Measurements from ENCODE around the gene IL36RN. TPM values are rescaled to one million over a fixed set of nuclear protein-coding genes. Genes with fewer than 3 reads are reported as not detected.

IL36RN gene
- polyA plus RNA-seq, 2 of the 4 experiments (the other 2 are of a cell fraction) = not detected

GRCh38 chr2:113018509-113018908, 40.5 kb upstream of the IL36RN start:
- ChIA-PET CTCF (no interaction called here), POLR2A (no interaction called here)
- FAIRE-seq = no peak
- no peak for DNase-seq (ENCODE audit: low read depth in 1 of 2, low spot score in 1 of 2)
- H3K4me3 ChIP-seq = no peak overlapping the region
- no peak overlapping the region for H3K4me2 ChIP-seq
- TF ChIP-seq HEYL (CRISPR knock-in tag; IDR thresholded peaks at IDR 0.05) (no peak), E2F6 (IDR thresholded peaks at IDR 0.05; ENCODE audit: borderline replicate concordance, low read depth) (no peak), EHF (CRISPR knock-in tag; IDR thresholded peaks at IDR 0.05) (no peak), ZNF302 (CRISPR knock-in tag; IDR thresholded peaks at IDR 0.05) (no peak), NR3C1 (IDR thresholded peaks at IDR 0.05) (no peak), MAFK (IDR thresholded peaks at IDR 0.05; ENCODE audit: partially characterized antibody) (no peak), CHD4 (IDR thresholded peaks at IDR 0.05; ENCODE audit: borderline replicate concordance) (no peak), BCL3 (IDR thresholded peaks at IDR 0.05) (no peak), ESRRA (IDR thresholded peaks at IDR 0.05; ENCODE audit: borderline replicate concordance, low read length) (no peak), TP53 (CRISPR knock-in tag; IDR thresholded peaks at IDR 0.05) (no peak), HMGXB4 (CRISPR knock-in tag; IDR thresholded peaks at IDR 0.05; ENCODE audit: borderline replicate concordance) (no peak), MAX (IDR thresholded peaks at IDR 0.05) (no peak), CBX8 (IDR thresholded peaks at IDR 0.05) (no peak), RAD21 (conservative IDR thresholded peaks at IDR 0.05 in 1 of 2, IDR thresholded peaks at IDR 0.05 in 1 of 2) (no peak), HOXB5 (CRISPR knock-in tag; IDR thresholded peaks at IDR 0.05) (no peak), RFX5 (IDR thresholded peaks at IDR 0.05) (no peak), REST (IDR thresholded peaks at IDR 0.05) (no peak), PBX3 (IDR thresholded peaks at IDR 0.05) (no peak), SREBF2 (IDR thresholded peaks at IDR 0.05) (no peak)
- H3K4me1 ChIP-seq = no peaks in the 10 kb centered on the region; the same call in 2 of the 3 replicates
- H3K9me3 ChIP-seq = no peaks in the 10 kb centered on the region
- ATAC-seq = no peak
- H3K27ac ChIP-seq = no peak overlapping the region
- 31% methylated on average over 3 of the region's 3 CpGs for WGBS (ENCODE audit: missing lambda C conversion rate)

GRCh38 chr2:113021312-113021711, 37.7 kb upstream of the IL36RN start:
- ATAC-seq (no peak), FAIRE-seq (no peak), DNase-seq (ENCODE audit: low read depth in 1 of 2, low spot score in 1 of 2) (no peak)
- no peaks in the 10 kb centered on the region for H3K4me1 ChIP-seq
- H3K4me2 ChIP-seq = no peak overlapping the region
- H3K4me3 ChIP-seq = no peak overlapping the region
- no peak overlapping the region for H3K27ac ChIP-seq
- 21% methylated on average over 4 of the region's 4 CpGs for WGBS (ENCODE audit: missing lambda C conversion rate)
- no peaks in the 10 kb centered on the region for H3K9me3 ChIP-seq
- TF ChIP-seq RARB (CRISPR knock-in tag; IDR thresholded peaks at IDR 0.05) (no peak), JUN (IDR thresholded peaks at IDR 0.05) (no peak), REST (IDR thresholded peaks at IDR 0.05) (no peak)
- ChIA-PET CTCF (interaction anchor here (0.6 to 1.1 kb wide), 3 partner anchors 88 to 1154 kb away, joined by 3 to 6 read pairs (median 4); no protein-coding TSS in a partner anchor), POLR2A (no interaction called here)

Data from A549 (cell line).